ENCODE data around the gene CHRM1. TPM values are rescaled to one million over a fixed set of nuclear protein-coding genes. Genes with fewer than 3 reads are reported as not detected.
"Not testable (repeated sequence)": the region's sequence is repeated elsewhere in the genome, so short reads cannot be mapped to it uniquely, and the experiment has no call there.

Gene CHRM1
- total and polyA plus RNA-seq, 8 donors, result 0.12 to 19.4 (median 2.5) TPM; not detected in 2

GRCh38 chr11:62953811-62954210 is 32.6 kb upstream of the CHRM1 start:
- TF ChIP-seq EP300 (IDR thresholded peaks at IDR 0.05) (no peak), POLR2A (IDR thresholded peaks at IDR 0.05) (no peak), POLR2AphosphoS5 (IDR thresholded peaks at IDR 0.05) (no peak), CTCF (IDR thresholded peaks at IDR 0.05) (no peak)
- H3K9me3 ChIP-seq, result no peaks in the 10 kb centered on the region
- WGBS, 5 donors, result 88 to 92% (median 91%) methylated on average over 4 of the region's 4 CpGs
- H3K36me3 ChIP-seq, result no peaks in the 10 kb centered on the region
- no peak overlapping the region for H3K4me3 ChIP-seq
- intact Hi-C loops (cut with DNase I; ENCODE audit: low total_unique reads), result no loop called here
- no peak overlapping the region for H3K27ac ChIP-seq
- no peaks in the 10 kb centered on the region for H3K27me3 ChIP-seq
- H3K4me1 ChIP-seq, result peaks cover 0 to 7% (median 4%) of the 10 kb centered on the region in 4 donors
- peak in 1 of 2 donors; percentile 7 for DNase-seq

GRCh38 chr11:62948765-62949320 is 27.7 kb upstream of the CHRM1 start:
- intact Hi-C loops (cut with DNase I; ENCODE audit: low total_unique reads), result no loop called here

GRCh38 chr11:62945538-62945937 is 24.4 kb upstream of the CHRM1 start:
- WGBS, 5 donors, result 94 to 98% (median 97%) methylated on average over 10 of the region's 10 CpGs
- H3K4me3 ChIP-seq; H3K4me1 ChIP-seq; H3K27me3 ChIP-seq; H3K9me3 ChIP-seq; H3K36me3 ChIP-seq; DNase-seq; intact Hi-C loops (cut with DNase I; ENCODE audit: low total_unique reads); H3K27ac ChIP-seq: not testable (repeated sequence)

More at GRCh38 chr11:62948765-62949320, 27.7 kb upstream of the CHRM1 start:
- Histone ChIP-seq H3K27me3 (no peaks in the 10 kb centered on the region), H3K27ac (no peak overlapping the region), H3K9me3 (peaks cover 0 to 5% (median 2%) of the 10 kb centered on the region in 4 donors), H3K4me1 (no peaks in the 10 kb centered on the region), H3K36me3 (no peaks in the 10 kb centered on the region), H3K4me3 (no peak overlapping the region)
- TF ChIP-seq POLR2AphosphoS5 (IDR thresholded peaks at IDR 0.05) (no peak), EP300 (IDR thresholded peaks at IDR 0.05) (no peak), POLR2A (IDR thresholded peaks at IDR 0.05) (no peak), CTCF (IDR thresholded peaks at IDR 0.05) (no peak)
- WGBS, 5 donors, result 75 to 85% (median 83%) methylated on average over 6 to 7 of the region's 7 CpGs
- DNase-seq, result peak in 1 of 2 donors; percentile 21

- H3K9me3 ChIP-seq; H3K4me1 ChIP-seq; H3K4me3 ChIP-seq; intact Hi-C loops (cut with DNase I; ENCODE audit: low total_unique reads); H3K27ac ChIP-seq; DNase-seq; H3K36me3 ChIP-seq; H3K27me3 ChIP-seq: not testable (repeated sequence)
- WGBS, 5 donors, result 81 to 88% (median 83%) methylated on average over 2 of the region's 2 CpGs
Measured at GRCh38 chr11:62937528-62937927, 16.4 kb upstream of the CHRM1 start.

- intact Hi-C loops (cut with DNase I; ENCODE audit: low total_unique reads), result no loop called here
- Histone ChIP-seq H3K4me3 (no peak overlapping the region), H3K4me1 (no peaks in the 10 kb centered on the region), H3K27ac (no peak overlapping the region), H3K36me3 (no peaks in the 10 kb centered on the region), H3K27me3 (peaks cover 0 to 7% (median 0%) of the 10 kb centered on the region in 3 donors), H3K9me3 (no peaks in the 10 kb centered on the region)
- WGBS, 5 donors, result 19 to 44% (median 23%) methylated on average over 1 of the region's 1 CpG
- no peak for DNase-seq
- TF ChIP-seq POLR2AphosphoS5 (IDR thresholded peaks at IDR 0.05), result no peak
Measured at GRCh38 chr11:62934496-62934785, 13.3 kb upstream of the CHRM1 start.

- no peaks in the 10 kb centered on the region for H3K9me3 ChIP-seq
- H3K4me3 ChIP-seq, result no peak overlapping the region
- no peaks in the 10 kb centered on the region for H3K36me3 ChIP-seq
- no peak overlapping the region for H3K27ac ChIP-seq
- TF ChIP-seq CTCF (IDR thresholded peaks at IDR 0.05), result no peak
- TF ChIP-seq POLR2AphosphoS5 (IDR thresholded peaks at IDR 0.05), result no peak
- no peak for TF ChIP-seq POLR2A (IDR thresholded peaks at IDR 0.05)
- TF ChIP-seq EP300 (IDR thresholded peaks at IDR 0.05), result no peak
- H3K27me3 ChIP-seq, result peaks cover 0 to 9% (median 0%) of the 10 kb centered on the region in 3 donors
- 87 to 92% (median 87%) methylated on average over 3 to 5 of the region's 5 CpGs for WGBS, 5 donors
- H3K4me1 ChIP-seq, result no peaks in the 10 kb centered on the region
- intact Hi-C loops (cut with DNase I; ENCODE audit: low total_unique reads), result no loop called here
- no peak for DNase-seq
Measured at GRCh38 chr11:62933750-62934495, 12.8 kb upstream of the CHRM1 start.

Data from stomach (tissue), 9 donors.